IMR-90 (cell line): ENCODE results near the gene C5orf52. TPM values are rescaled to one million over a fixed set of nuclear protein-coding genes. Genes with fewer than 3 reads are reported as not detected.
A peak's percentile ranks its signal among the peaks of the same experiment; 100 is the strongest.

Source experiments
- ATAC-seq: fragments of 200-7000 bp; cut with Tn5 transposase; 2 replicates; pipeline ENCODE4 v1.9.1; 2020; ENCODE audit warnings: low read depth, mild to moderate bottlenecking, moderate library complexity
- BruUV-seq: library from RNA; stranded (reverse); fragments of 400-500 nt; replicated peaks from 2 replicates; lab custom pipeline; 2021; lab: Mats Ljungman, UMichigan
- CTCF ChIA-PET: fragments of 300-600 bp; formaldehyde crosslinking; extraction: SDS; loops from one replicate; lab custom pipeline; 2021; ENCODE audit warnings: antibody characterized with exemption; lab: Yijun Ruan, JAX
- POLR2A ChIA-PET: fragments of 300-600 bp; sonication (Branson Sonifier 250); formaldehyde crosslinking; loops from one replicate; lab custom pipeline; 2022; ENCODE audit warnings: antibody characterized with exemption; ENCODE audit not compliant: unreplicated experiment; lab: Charles Lee
- DNase-seq: peaks from one replicate; pipeline ENCODE4 v3.0.0; 2013
- H2AFZ ChIP-seq: replicated peaks from 2 replicates; pipeline ENCODE3; 2013; ENCODE audit warnings: low read length, mild to moderate bottlenecking; ENCODE audit not compliant: poor library complexity
- H2AK5ac ChIP-seq: 2 replicates; pipeline ENCODE4 v1.6.1; 2013; ENCODE audit warnings: low read depth, low read length, inconsistent platforms
- H2AK9ac ChIP-seq: replicated peaks from 2 replicates; pipeline ENCODE3; 2013; ENCODE audit warnings: mild to moderate bottlenecking, low read depth, low read length, moderate library complexity; ENCODE audit not compliant: poor library complexity
- H2BK120ac ChIP-seq: 2 replicates; pipeline ENCODE4 v1.6.1; 2013; ENCODE audit warnings: low read depth, low read length, inconsistent platforms
- H2BK15ac ChIP-seq: 3 replicates; pipeline ENCODE4 v1.6.1; 2013; ENCODE audit warnings: low read depth, low read length, inconsistent platforms
- H2BK20ac ChIP-seq: 2 replicates; pipeline ENCODE4 v1.6.1; 2013; ENCODE audit warnings: low read depth, mild to moderate bottlenecking, inconsistent platforms, low read length, moderate library complexity
- H2BK5ac ChIP-seq: 2 replicates; pipeline ENCODE4 v1.6.1; 2013; ENCODE audit warnings: mild to moderate bottlenecking, low read depth, low read length, inconsistent platforms; ENCODE audit not compliant: poor library complexity, severe bottlenecking
- H3K14ac ChIP-seq: replicated peaks from 2 replicates; pipeline ENCODE4 v1.6.1; 2013; ENCODE audit warnings: low read depth, low read length, inconsistent platforms
- H3K18ac ChIP-seq: 2 replicates; pipeline ENCODE4 v1.6.1; 2013; ENCODE audit warnings: low read depth, low read length, control low read depth
- H3K23ac ChIP-seq: 2 replicates; pipeline ENCODE4 v1.6.1; 2013; ENCODE audit warnings: low read depth, low read length, inconsistent platforms
- H3K27ac ChIP-seq: 2 replicates; pipeline ENCODE4 v1.5.1; 2013; ENCODE audit warnings: mild to moderate bottlenecking, control low read depth, low read length; ENCODE audit not compliant: insufficient read depth
- H3K27me3 ChIP-seq: 2 replicates; pipeline ENCODE4 v1.6.1; 2013; ENCODE audit warnings: low read length; ENCODE audit not compliant: control insufficient read depth, insufficient read depth
- H3K36me3 ChIP-seq: 2 replicates; pipeline ENCODE4 v1.6.1; 2013; ENCODE audit warnings: low read length, mixed read lengths; ENCODE audit not compliant: control insufficient read depth, insufficient read depth
- H3K4ac ChIP-seq: 2 replicates; pipeline ENCODE4 v1.6.1; 2013; ENCODE audit warnings: low read depth, low read length, inconsistent platforms
- H3K4me1 ChIP-seq: 2 replicates; pipeline ENCODE4 v1.6.1; 2013; ENCODE audit warnings: low read length, mixed read lengths; ENCODE audit not compliant: control insufficient read depth, insufficient read depth
- H3K4me2 ChIP-seq: 2 replicates; pipeline ENCODE4 v1.6.1; 2013; ENCODE audit warnings: low read depth, mild to moderate bottlenecking, control low read depth, low read length, moderate library complexity
- H3K4me3 ChIP-seq: 2 replicates; pipeline ENCODE4 v1.5.1; 2013; ENCODE audit warnings: low read depth, mild to moderate bottlenecking, control low read depth, low read length, moderate library complexity; ENCODE audit not compliant: insufficient read depth
- H3K56ac ChIP-seq: 2 replicates; pipeline ENCODE4 v1.6.1; 2013; ENCODE audit warnings: low read length, inconsistent platforms; ENCODE audit not compliant: insufficient read depth; ENCODE audit errors: extremely low read depth
- H3K79me1 ChIP-seq, 2 experiments: 2 replicates each; pipeline ENCODE4 v1.6.1; 2013; ENCODE audit warnings: low read length in 2 of 2, inconsistent platforms in 1 of 2, low read depth in 1 of 2
- H3K9ac ChIP-seq: 2 replicates; pipeline ENCODE4 v1.6.1; 2013; ENCODE audit warnings: low read depth, low read length, control low read depth
- H3K9me1 ChIP-seq: 2 replicates; pipeline ENCODE4 v1.6.1; 2013; ENCODE audit warnings: low read length, inconsistent platforms; ENCODE audit not compliant: insufficient read depth
- H3K9me3 ChIP-seq: 2 replicates; pipeline ENCODE4 v1.6.1; 2013; ENCODE audit warnings: low read length; ENCODE audit not compliant: control insufficient read depth, insufficient read depth
- H4K20me1 ChIP-seq: 2 replicates; pipeline ENCODE4 v1.6.1; 2013; ENCODE audit warnings: low read length, inconsistent platforms; ENCODE audit not compliant: insufficient read depth
- H4K5ac ChIP-seq: 2 replicates; pipeline ENCODE4 v1.6.1; 2013; ENCODE audit warnings: mild to moderate bottlenecking, low read depth, low read length, control low read depth
- H4K8ac ChIP-seq, 2 experiments: 2 replicates each; pipeline ENCODE4 v1.6.1; 2013; ENCODE audit warnings: low read depth in 2 of 2, low read length in 2 of 2, control low read depth in 1 of 2, inconsistent platforms in 1 of 2
- H4K91ac ChIP-seq: 2 replicates; pipeline ENCODE4 v1.6.1; 2013; ENCODE audit warnings: low read depth, low read length, inconsistent platforms; ENCODE audit not compliant: insufficient read depth
- CEBPB ChIP-seq: IDR thresholded peaks from 2 replicates; pipeline ENCODE4 v1.6.1; 2012; ENCODE audit warnings: low read depth, low read length, improper control_type of control experiment
- CHD1 ChIP-seq: IDR thresholded peaks from 2 replicates; pipeline ENCODE4 v1.6.1; 2012; ENCODE audit warnings: low read depth, low read length, improper control_type of control experiment
- FOS ChIP-seq: fragments of 150-350 bp; IDR thresholded peaks from 2 replicates; pipeline ENCODE4 v1.6.1; 2016; ENCODE audit warnings: low read depth, low read length
- MAFK ChIP-seq: IDR thresholded peaks from 2 replicates; pipeline ENCODE4 v1.6.1; 2012; ENCODE audit warnings: low read depth, low read length, improper control_type of control experiment
- MAZ ChIP-seq: IDR thresholded peaks from 2 replicates; pipeline ENCODE4 v1.6.1; 2012; ENCODE audit warnings: low read depth, mild to moderate bottlenecking, low read length, improper control_type of control experiment, moderate library complexity, borderline replicate concordance
- MXI1 ChIP-seq: IDR thresholded peaks from 2 replicates; pipeline ENCODE4 v1.6.1; 2012; ENCODE audit warnings: low read depth, mild to moderate bottlenecking, low read length, moderate library complexity, borderline replicate concordance
- NFE2L2 ChIP-seq: fragments of 150-350 bp; IDR thresholded peaks from 2 replicates; pipeline ENCODE4 v1.6.1; 2016; ENCODE audit warnings: low read depth, mild to moderate bottlenecking, low read length
- POLR2A ChIP-seq: IDR thresholded peaks from 2 replicates; pipeline ENCODE4 v1.6.1; 2012; ENCODE audit warnings: mild to moderate bottlenecking, low read depth, low read length
- RAD21 ChIP-seq: IDR thresholded peaks from 2 replicates; pipeline ENCODE4 v1.6.1; 2012; ENCODE audit warnings: low read length, improper control_type of control experiment
- RCOR1 ChIP-seq: IDR thresholded peaks from 2 replicates; pipeline ENCODE4 v1.6.1; 2012; ENCODE audit warnings: mild to moderate bottlenecking, low read length, improper control_type of control experiment; ENCODE audit not compliant: insufficient replicate concordance
- RFX5 ChIP-seq: IDR thresholded peaks from 2 replicates; pipeline ENCODE4 v1.8.0; 2012; ENCODE audit warnings: low read depth, mild to moderate bottlenecking, low read length, moderate library complexity
- SMC3 ChIP-seq: fragments of 150-350 bp; IDR thresholded peaks from 2 replicates; pipeline ENCODE4 v1.6.1; 2016; ENCODE audit warnings: low read depth, mild to moderate bottlenecking, antibody characterized with exemption, low read length, moderate library complexity
- WGBS, 2 experiments: methylation state at CpG; one replicate each; pipeline versions ENCODE4 v1.1.5 to v1.1.7; 2013; ENCODE audit warnings: missing lambda C conversion rate in 2 of 2; ENCODE audit not compliant: insufficient read length in 1 of 2; ENCODE audit errors: extremely low coverage in 2 of 2; 5-methylcytosine and 5-hydroxymethylcytosine counted together
- dilution Hi-C: fragments of 300-500 bp; cut with HindIII; formaldehyde crosslinking; loops from one replicate; pipeline ENCODE4 v1.14.3; 2018; ENCODE audit warnings: low sequenced_read_pairs; ENCODE audit not compliant: unreplicated experiment
- in situ Hi-C: fragments of 300-500 bp; cut with MboI; formaldehyde crosslinking; loops from 3 replicates; pipeline ENCODE4 v1.14.3; 2019; ENCODE audit warnings: low sequenced_read_pairs, inconsistent platforms, mixed read lengths
- intact Hi-C: fragments of 100-400 bp; cut with micrococcal nuclease; formaldehyde crosslinking; loops from 2 replicates; pipeline ENCODE4 v1.10.0; 2022
- polyA plus RNA-seq, 3 experiments: library from polyadenylated mRNA; depleted of rRNA; stranded (reverse); fragments of >200 nt; gene quantifications; 2 replicates each; pipeline ENCODE4 v1.2.3, GENCODE V29; 2012; ENCODE audit warnings: low replicate concordance in 1 of 3
- total RNA-seq: library from RNA; depleted of rRNA; stranded (reverse); fragments of >200 nt; gene quantifications from 2 replicates; pipeline ENCODE4 v1.2.3, GENCODE V29; 2012
- TF ChIP-seq, protein P1 (sequence below): fragments of 150-350 bp; IDR thresholded peaks from 2 replicates; pipeline ENCODE4 v1.6.1; 2017; ENCODE audit warnings: mild to moderate bottlenecking, antibody characterized with exemption, low read length, low read depth
- TF ChIP-seq, protein P2 (sequence below): conservative IDR thresholded peaks from 2 replicates; pipeline ENCODE4 v1.5.1; 2012; ENCODE audit warnings: mild to moderate bottlenecking, low read depth, low read length, improper control_type of control experiment

C5orf52 gene
- total and polyA plus RNA-seq, 2 of the 4 experiments (the other 2 are of a cell fraction), result not detected

DNA sequence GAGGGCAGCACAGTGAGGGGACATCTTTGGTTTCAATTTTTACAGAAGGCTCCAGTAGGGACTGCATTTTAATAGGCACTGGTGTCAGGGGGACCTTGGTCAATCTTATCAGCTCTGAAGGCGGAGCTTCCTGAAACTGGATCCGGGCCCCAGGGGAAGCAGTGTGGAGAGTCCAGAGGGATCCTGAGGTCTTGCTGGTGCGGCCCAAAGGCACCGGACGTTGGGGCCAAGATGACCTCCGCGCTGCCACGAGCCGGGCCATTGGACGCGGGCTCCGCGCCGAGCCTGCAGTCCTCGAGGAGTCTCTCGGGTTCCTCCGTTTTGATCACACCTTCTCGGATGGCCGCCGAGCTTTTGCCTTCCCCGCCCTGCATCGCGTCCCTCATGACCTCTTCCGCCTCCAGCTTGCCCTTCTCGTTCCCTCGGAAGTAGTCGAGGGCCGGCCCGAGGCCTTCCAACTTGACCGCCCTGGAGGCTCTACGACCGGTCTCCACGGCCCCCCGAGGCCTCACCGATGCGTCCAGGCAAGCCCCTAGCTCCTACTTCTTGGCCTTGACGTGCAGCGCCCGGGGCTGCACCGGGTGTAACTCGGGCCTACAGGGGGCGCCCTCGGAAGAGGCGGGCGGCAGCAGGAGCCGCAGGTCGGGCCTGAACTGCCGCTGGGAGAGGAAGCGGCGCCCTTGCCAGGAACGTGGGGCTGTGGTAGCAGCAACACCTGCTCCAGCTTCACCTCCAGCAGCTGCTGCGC is 18.8 kb downstream of the C5orf52 start:
- WGBS, 2 experiments, result 70% methylated on average over 40 of the region's 52 CpGs; no CpG with 5 or more reads in 1 of the 2 experiments

More for the DNA sequence above, 18.8 kb downstream of the C5orf52 start:
- Histone ChIP-seq H4K91ac (no peak overlapping the region), H2BK5ac (no peak overlapping the region), H3K9me3 (no peaks in the 10 kb centered on the region), H3K79me1 (no peaks in the 10 kb centered on the region), H2AK5ac (no peak overlapping the region), H4K5ac (no peak overlapping the region), H2BK20ac (no peak overlapping the region), H3K18ac (no peak overlapping the region), H3K9me1 (no peaks in the 10 kb centered on the region), H3K36me3 (no peaks in the 10 kb centered on the region), H4K8ac (no peak overlapping the region), H3K14ac (no peak overlapping the region), H3K27ac (no peak overlapping the region), H3K4me2 (no peak overlapping the region), H3K9ac (no peak overlapping the region), H2BK120ac (no peak overlapping the region), H3K56ac (no peak overlapping the region), H3K4me3 (no peak overlapping the region), H3K4ac (no peak overlapping the region), H2AK9ac (no peak overlapping the region), H2BK15ac (no peak overlapping the region), H2AFZ (peak overlapping the region; percentile 80), H3K27me3 (no peaks in the 10 kb centered on the region), H4K20me1 (no peaks in the 10 kb centered on the region), H3K4me1 (no peaks in the 10 kb centered on the region), H3K23ac (no peak overlapping the region)
- in situ Hi-C loops (no loop called here), dilution Hi-C loops (no loop called here), intact Hi-C loops (no loop called here)
- TF ChIP-seq RCOR1 (no peak), POLR2A (no peak), MAFK (no peak), NFE2L2 (no peak), MAZ (no peak), MXI1 (no peak), CEBPB (no peak), FOS (no peak), RAD21 (no peak), CHD1 (no peak), SMC3 (no peak), RFX5 (no peak)
- TF ChIP-seq, protein P1, sequence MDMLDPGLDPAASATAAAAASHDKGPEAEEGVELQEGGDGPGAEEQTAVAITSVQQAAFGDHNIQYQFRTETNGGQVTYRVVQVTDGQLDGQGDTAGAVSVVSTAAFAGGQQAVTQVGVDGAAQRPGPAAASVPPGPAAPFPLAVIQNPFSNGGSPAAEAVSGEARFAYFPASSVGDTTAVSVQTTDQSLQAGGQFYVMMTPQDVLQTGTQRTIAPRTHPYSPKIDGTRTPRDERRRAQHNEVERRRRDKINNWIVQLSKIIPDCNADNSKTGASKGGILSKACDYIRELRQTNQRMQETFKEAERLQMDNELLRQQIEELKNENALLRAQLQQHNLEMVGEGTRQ, result no peak
- TF ChIP-seq, protein P2, sequence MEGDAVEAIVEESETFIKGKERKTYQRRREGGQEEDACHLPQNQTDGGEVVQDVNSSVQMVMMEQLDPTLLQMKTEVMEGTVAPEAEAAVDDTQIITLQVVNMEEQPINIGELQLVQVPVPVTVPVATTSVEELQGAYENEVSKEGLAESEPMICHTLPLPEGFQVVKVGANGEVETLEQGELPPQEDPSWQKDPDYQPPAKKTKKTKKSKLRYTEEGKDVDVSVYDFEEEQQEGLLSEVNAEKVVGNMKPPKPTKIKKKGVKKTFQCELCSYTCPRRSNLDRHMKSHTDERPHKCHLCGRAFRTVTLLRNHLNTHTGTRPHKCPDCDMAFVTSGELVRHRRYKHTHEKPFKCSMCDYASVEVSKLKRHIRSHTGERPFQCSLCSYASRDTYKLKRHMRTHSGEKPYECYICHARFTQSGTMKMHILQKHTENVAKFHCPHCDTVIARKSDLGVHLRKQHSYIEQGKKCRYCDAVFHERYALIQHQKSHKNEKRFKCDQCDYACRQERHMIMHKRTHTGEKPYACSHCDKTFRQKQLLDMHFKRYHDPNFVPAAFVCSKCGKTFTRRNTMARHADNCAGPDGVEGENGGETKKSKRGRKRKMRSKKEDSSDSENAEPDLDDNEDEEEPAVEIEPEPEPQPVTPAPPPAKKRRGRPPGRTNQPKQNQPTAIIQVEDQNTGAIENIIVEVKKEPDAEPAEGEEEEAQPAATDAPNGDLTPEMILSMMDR, result no peak
- CTCF ChIA-PET, result no interaction called here
- no TSS peak for BruUV-seq
- DNase-seq, result no peak
- ATAC-seq, result no peak
- POLR2A ChIA-PET, result no interaction called here
